Vagina (tissue), 2 donors: Measurements from ENCODE around the gene PRSS37.

Experiments used
- POLR2A ChIP-seq, 2 donors: fragments of 450-650 bp; IDR thresholded peaks; one replicate each; pipeline ENCODE4 v1.6.1; 2017; ENCODE audit warnings: antibody characterized with exemption in 2 of 2, mild to moderate bottlenecking in 2 of 2, moderate library complexity in 2 of 2
- POLR2AphosphoS5 ChIP-seq, 2 donors: sonication (generic); formaldehyde crosslinking; IDR thresholded peaks; one replicate each; pipeline ENCODE4 v1.9.0; 2017; ENCODE audit warnings: antibody characterized with exemption in 2 of 2, mild to moderate bottlenecking in 2 of 2, low read depth in 1 of 2; ENCODE audit not compliant: insufficient read depth in 1 of 2
- TF ChIP-seq, protein P1 (sequence below), 3 experiments: fragments of 450-650 bp in 2 of 3; fragments of 200-600 bp in 1 of 3; sonication (generic) in 1 of 3; IDR thresholded peaks; one replicate each; pipeline ENCODE4 v1.5.1; 2017 to 2019; ENCODE audit warnings: antibody characterized with exemption in 3 of 3, mild to moderate bottlenecking in 2 of 3, moderate library complexity in 2 of 3

DNA sequence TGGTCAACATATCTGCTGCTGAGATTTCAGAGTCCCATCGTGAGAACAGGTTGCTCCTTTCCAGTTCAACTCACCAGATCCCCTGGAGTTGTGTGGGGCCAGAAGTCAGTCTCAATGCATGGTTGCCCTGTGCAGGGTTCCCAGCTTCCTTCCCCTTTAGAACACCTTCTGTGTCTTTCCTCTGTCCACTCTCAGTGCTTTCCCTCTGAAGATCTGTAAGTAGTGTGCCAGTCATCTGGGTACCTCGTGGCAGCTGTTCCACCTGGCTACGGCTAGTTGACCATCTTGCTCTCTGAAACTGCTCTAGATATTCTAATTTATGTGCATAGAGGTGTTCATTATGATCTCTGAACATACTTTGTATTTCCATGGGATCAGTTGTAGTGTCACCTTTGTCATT is 36.1 kb upstream of the PRSS37 start:
- TF ChIP-seq, protein P1, sequence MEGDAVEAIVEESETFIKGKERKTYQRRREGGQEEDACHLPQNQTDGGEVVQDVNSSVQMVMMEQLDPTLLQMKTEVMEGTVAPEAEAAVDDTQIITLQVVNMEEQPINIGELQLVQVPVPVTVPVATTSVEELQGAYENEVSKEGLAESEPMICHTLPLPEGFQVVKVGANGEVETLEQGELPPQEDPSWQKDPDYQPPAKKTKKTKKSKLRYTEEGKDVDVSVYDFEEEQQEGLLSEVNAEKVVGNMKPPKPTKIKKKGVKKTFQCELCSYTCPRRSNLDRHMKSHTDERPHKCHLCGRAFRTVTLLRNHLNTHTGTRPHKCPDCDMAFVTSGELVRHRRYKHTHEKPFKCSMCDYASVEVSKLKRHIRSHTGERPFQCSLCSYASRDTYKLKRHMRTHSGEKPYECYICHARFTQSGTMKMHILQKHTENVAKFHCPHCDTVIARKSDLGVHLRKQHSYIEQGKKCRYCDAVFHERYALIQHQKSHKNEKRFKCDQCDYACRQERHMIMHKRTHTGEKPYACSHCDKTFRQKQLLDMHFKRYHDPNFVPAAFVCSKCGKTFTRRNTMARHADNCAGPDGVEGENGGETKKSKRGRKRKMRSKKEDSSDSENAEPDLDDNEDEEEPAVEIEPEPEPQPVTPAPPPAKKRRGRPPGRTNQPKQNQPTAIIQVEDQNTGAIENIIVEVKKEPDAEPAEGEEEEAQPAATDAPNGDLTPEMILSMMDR (IDR thresholded peaks at IDR 0.05): no peak
- TF ChIP-seq POLR2A (IDR thresholded peaks at IDR 0.05) (no peak), POLR2AphosphoS5 (IDR thresholded peaks at IDR 0.05; ENCODE audit: insufficient read depth in 1 of 2, low read depth in 1 of 2) (no peak)
